Mammary epithelial cell (primary cell): Measurements from ENCODE around the gene LMAN2.

ENCODE experiments used
- EZH2 ChIP-seq: IDR thresholded peaks from 2 replicates; pipeline ENCODE4 v1.6.1; 2012; ENCODE audit warnings: low read length, inconsistent platforms, borderline replicate concordance
- TF ChIP-seq, protein P1 (sequence below), 2 donors: IDR thresholded peaks in 1 of 2; conservative IDR thresholded peaks in 1 of 2; 2 replicates each; pipeline ENCODE4 v1.5.1; 2011 to 2012; ENCODE audit warnings: inconsistent platforms in 2 of 2, low read length in 2 of 2, mild to moderate bottlenecking in 2 of 2, control low read depth in 1 of 2, low read depth in 1 of 2; ENCODE audit not compliant: insufficient read depth in 1 of 2; ENCODE audit errors: extremely low read depth in 1 of 2

GRCh38 chr5:177335701-177336065, 15.8 kb downstream of the LMAN2 start:
- TF ChIP-seq EZH2: no peak
- TF ChIP-seq, protein P1, sequence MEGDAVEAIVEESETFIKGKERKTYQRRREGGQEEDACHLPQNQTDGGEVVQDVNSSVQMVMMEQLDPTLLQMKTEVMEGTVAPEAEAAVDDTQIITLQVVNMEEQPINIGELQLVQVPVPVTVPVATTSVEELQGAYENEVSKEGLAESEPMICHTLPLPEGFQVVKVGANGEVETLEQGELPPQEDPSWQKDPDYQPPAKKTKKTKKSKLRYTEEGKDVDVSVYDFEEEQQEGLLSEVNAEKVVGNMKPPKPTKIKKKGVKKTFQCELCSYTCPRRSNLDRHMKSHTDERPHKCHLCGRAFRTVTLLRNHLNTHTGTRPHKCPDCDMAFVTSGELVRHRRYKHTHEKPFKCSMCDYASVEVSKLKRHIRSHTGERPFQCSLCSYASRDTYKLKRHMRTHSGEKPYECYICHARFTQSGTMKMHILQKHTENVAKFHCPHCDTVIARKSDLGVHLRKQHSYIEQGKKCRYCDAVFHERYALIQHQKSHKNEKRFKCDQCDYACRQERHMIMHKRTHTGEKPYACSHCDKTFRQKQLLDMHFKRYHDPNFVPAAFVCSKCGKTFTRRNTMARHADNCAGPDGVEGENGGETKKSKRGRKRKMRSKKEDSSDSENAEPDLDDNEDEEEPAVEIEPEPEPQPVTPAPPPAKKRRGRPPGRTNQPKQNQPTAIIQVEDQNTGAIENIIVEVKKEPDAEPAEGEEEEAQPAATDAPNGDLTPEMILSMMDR (conservative IDR thresholded peaks at IDR 0.05 in 1 of 2, IDR thresholded peaks at IDR 0.05 in 1 of 2; ENCODE audit: extremely low read depth in 1 of 2, insufficient read depth in 1 of 2, low read depth in 1 of 2, low read length in 2 of 2): no peak
